Stimulated activated CD8-positive, alpha-beta memory T cell treated with anti-CD3 and anti-CD28 coated beads, Interleukin-15, amount 100 ng/mL, for 48 hours (primary cell): ENCODE measurements around the gene BRDT.
"Not testable (repeated sequence)": the region's sequence is repeated elsewhere in the genome, so short reads cannot be mapped to it uniquely, and the experiment has no call there.

Experiments used
- DNase-seq, 2 donors: peaks; one replicate each; pipeline ENCODE4 v3.0.0-alpha.2; 2020; ENCODE audit warnings: low read depth in 2 of 2

Gene BRDT

DNA sequence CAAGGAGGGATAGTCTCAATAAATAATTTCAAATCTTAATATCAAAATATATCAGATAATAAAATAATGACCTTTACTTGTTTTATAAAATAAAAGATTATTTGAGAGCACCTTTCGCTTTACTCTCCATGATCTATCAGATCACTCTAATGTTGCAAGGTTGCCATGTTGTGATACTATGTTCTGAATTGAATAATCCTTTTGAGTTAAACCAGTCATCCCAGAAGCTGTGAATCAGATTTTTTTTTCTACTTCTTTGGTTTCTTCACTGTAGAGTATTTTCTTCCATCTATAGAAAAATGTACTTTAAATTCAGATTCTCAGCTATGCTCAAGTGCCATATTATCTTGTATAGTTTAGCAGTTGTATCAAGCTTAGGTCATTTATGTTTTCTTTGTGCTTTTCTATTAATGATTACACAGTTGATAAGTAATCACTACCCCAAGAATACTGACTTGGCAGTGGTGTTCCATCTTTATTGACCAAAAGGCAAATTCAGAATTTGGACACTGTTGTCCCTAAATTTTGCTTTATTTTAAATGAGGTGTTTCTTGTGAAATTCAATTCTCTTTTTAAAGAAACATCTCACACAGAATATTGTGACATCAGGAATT is 32.9 kb downstream of the BRDT start:
- no peak for DNase-seq

DNA sequence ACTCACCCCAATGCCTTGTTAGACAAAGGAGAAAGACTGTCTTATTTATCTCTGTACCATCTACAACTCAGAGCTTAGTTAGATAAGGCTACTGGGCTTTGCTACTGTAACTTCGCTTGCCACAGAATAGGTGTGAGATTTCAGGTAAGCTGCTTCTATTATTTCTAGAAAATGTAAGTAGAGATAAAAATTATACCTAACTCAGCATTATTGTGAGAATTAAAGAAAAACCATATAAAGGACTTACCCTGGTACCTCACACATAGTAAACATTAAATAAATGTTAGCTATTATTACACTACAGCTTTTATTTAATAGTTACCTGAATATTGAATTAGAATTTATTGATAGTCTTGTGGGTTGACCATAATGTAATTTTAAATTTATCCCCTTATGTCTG is 44.1 kb downstream of the BRDT start:
- DNase-seq = no peak

GRCh38 chr1:91997607-91998195 is 48.5 kb downstream of the BRDT start:
- DNase-seq = no peak

DNA sequence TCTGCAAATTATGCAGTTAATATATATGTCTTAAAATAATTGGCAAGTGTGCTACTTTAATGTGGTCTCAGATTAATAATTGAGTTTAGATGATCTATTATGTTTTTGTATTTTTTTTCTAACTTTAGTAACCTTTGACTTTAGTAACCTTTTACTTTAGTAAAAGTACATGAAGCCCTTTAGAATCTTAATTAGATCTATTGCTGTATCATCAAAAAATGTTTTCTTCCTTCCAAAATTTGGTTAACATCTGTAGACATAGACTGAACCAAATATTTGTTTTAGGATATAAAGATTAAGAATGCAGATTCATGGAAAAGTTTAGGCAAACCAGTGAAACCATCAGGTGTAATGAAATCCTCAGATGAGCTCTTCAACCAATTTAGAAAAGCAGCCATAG is 54.9 kb downstream of the BRDT start:
- DNase-seq = no peak

- no peak for DNase-seq
Measured at GRCh38 chr1:92013923-92014322, 64.7 kb downstream of the BRDT start.

- DNase-seq = no peak
Measured at GRCh38 chr1:92016720-92017316, 67.6 kb downstream of the BRDT start.

DNA sequence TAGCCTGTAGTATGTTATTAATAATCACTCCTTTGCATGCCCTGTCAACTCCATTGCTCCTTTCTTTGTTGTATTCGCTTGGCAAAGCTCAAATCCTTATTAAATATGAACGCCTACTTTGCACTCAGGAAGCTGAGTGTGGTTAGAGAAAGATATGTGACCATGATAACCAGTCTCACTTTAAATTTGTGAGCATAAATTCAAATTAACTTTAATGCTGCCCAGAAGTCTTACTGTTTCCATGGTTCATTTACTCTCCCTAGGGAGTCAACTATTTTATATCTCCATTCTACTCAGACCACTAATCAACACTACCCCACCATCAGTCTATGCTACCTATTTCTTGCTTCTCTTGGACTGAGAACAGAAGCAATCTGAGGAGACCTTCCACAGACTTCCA is 68.5 kb downstream of the BRDT start:
- DNase-seq = no peak

GRCh38 chr1:92026042-92026441 is 76.8 kb downstream of the BRDT start:
- DNase-seq = not testable (repeated sequence)

DNA sequence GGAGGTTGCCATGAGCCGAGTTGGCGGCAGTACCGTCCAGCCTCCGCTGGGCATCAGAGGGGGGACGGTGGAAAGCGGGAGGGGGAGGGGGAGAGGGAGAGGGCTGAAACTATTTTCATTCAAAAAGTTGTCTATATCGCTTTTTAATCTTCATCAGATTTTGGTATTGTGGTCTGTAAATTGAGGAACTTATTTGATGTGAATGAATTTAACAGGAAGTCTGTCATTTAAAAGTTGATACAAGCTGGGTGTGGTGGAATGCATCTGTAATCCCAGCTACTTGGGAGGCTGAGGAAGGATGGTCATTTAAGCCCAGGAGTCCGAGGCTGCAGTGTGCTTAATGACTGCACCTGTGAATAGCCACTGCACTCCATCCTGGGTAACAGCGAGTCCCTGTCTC is 77.6 kb downstream of the BRDT start:
- no peak for DNase-seq

- no peak for DNase-seq
Measured at GRCh38 chr1:92029241-92029922, 80.2 kb downstream of the BRDT start.

- no peak for DNase-seq
Measured at GRCh38 chr1:92030656-92031107, 81.5 kb downstream of the BRDT start.

GRCh38 chr1:92031281-92032110 is 82.3 kb downstream of the BRDT start:
- no peak for DNase-seq

DNA sequence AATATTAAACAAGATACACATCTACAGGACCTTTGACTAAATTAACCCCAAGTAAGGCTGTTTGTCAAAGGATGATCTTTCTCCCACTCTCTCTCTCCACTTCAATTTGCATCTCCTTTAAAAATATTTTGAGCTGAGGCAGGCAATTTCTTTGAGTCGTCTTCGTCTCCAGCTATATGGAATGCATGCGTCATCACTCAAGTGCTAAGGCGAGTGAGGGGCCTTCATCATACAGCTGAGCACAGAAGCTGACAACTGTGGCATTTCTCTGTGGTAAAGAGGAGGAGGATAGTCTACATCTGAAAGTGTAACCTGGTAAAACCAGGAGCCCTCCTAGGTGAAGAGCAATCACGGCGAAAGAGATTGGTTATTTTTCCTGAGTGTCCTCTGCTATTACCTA is 88.2 kb downstream of the BRDT start:
- DNase-seq = no peak

GRCh38 chr1:92038695-92039346 is 89.6 kb downstream of the BRDT start:
- DNase-seq = no peak

DNA sequence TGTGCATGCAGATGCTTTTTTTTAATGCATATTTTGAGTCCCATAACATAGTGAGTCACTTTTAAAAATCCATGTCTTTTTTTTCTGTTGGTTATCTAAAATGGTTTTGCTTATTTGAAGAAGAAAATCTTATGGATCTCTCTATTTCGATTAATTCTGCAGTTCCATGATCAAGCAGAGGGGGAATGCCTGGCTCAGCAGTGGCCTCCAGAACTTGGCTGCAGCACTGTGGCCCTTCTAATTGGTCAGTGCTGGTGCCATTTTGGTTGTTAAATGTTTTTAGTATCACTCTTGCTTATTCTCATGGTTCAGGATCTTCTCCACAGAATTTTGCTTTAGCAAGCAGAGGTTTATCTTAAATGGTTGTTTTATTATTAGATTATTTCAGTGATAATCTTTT is 91.8 kb downstream of the BRDT start:
- DNase-seq = no peak

- no peak for DNase-seq
Measured at GRCh38 chr1:92043621-92044020, 94.4 kb downstream of the BRDT start.

GRCh38 chr1:92045766-92046495 is 96.7 kb downstream of the BRDT start:
- no peak for DNase-seq

DNA sequence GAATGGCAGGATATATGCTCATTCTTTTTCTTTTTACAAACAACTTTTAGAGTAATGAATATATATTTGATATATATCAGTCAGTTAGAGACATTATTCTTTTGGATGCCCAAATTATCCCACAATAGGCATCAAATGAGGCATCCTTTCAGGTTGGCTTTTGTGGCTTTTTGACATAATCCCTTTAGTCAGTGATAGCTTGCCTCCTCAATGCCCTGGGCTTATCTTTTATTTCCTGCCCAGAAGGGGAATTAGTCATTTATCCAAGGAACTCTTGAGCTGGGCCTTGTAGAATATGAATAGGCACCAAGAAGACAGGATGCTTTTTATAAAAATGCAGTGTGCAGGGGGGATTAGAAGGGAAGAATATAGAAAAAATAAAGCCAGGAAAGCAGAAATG is 102.7 kb downstream of the BRDT start:
- DNase-seq = no peak
